ENCODE measurements around the gene ZNF688. TPM values are rescaled to one million over a fixed set of nuclear protein-coding genes. Genes with fewer than 3 reads are reported as not detected.
"Not testable (repeated sequence)": the region's sequence is repeated elsewhere in the genome, so short reads cannot be mapped to it uniquely, and the experiment has no call there.

Gene ZNF688
- total and polyA plus RNA-seq, 8 donors: 7.6 to 26.4 (median 10.4) TPM

DNA sequence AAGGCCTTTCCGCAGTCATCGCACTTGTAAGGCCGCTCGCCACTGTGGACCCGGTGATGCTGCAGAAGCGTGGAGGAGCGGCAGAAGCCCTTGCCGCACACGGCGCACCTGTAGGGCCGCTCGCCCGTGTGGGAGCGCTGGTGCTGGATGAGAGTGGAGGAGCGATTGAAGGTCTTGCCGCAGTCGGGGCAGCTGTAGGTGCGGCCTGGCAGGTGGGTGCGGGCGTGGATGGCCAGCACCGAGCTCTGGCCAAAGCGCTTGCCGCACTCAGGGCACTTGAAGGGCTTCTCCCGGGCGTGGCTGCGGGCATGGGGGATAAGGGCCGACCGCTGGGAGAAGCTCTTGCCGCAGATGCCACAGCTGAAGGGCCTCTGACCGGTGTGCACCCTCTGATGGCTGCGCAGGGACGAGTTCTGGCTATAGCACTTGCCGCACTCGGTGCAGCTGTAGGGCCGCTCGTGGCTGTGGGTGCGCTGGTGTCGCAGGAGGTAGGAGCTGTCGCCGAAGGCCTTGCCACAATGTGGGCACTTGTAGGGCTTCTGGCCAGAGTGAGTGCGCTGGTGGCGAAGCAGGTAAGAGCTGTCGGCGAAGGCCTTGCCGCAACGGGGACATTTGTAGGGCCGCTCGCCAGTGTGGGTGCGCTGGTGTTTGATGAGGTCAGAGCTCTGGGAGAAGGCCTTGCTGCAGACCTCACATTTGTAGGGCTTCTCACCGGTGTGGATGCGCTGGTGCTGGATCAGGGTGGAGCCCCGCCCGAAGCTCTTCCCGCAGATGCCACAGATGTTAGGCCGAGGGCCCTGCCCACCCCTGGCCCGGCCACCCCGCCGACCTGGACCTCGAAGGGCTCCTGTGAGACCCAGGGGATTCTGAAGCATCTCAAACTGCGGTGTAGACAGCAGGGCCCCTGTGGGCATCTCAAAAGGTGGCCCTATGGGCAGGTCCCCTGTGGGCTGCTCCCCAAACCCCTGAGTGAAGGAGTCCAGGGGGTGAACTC is 46.6 kb downstream of the ZNF688 start:
- Histone ChIP-seq H3K27me3 (no peaks in the 10 kb centered on the region), H3K4me3 (no peak overlapping the region), H3K4me1 (peaks cover 6 to 11% (median 7%) of the 10 kb centered on the region in 3 donors), H3K27ac (no peak overlapping the region), H3K9me3 (no peaks in the 10 kb centered on the region), H3K36me3 (no peaks in the 10 kb centered on the region)
- DNase-seq (peak in 2 of 6 donors; percentile 49 to 80), FAIRE-seq (no peak), ATAC-seq (no peak)
- TF ChIP-seq, protein P1, sequence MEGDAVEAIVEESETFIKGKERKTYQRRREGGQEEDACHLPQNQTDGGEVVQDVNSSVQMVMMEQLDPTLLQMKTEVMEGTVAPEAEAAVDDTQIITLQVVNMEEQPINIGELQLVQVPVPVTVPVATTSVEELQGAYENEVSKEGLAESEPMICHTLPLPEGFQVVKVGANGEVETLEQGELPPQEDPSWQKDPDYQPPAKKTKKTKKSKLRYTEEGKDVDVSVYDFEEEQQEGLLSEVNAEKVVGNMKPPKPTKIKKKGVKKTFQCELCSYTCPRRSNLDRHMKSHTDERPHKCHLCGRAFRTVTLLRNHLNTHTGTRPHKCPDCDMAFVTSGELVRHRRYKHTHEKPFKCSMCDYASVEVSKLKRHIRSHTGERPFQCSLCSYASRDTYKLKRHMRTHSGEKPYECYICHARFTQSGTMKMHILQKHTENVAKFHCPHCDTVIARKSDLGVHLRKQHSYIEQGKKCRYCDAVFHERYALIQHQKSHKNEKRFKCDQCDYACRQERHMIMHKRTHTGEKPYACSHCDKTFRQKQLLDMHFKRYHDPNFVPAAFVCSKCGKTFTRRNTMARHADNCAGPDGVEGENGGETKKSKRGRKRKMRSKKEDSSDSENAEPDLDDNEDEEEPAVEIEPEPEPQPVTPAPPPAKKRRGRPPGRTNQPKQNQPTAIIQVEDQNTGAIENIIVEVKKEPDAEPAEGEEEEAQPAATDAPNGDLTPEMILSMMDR (IDR thresholded peaks at IDR 0.05): no peak
- intact Hi-C loops (cut with DNase I): loop anchor here in 2 of 3 donors (5.0 kb wide), 1 partner anchor 93 kb away; the partner anchor contains the start of gene DCTPP1 (in 2 of the 2)
- WGBS, 2 donors: 95% methylated on average over 60 of the region's 60 CpGs

DNA sequence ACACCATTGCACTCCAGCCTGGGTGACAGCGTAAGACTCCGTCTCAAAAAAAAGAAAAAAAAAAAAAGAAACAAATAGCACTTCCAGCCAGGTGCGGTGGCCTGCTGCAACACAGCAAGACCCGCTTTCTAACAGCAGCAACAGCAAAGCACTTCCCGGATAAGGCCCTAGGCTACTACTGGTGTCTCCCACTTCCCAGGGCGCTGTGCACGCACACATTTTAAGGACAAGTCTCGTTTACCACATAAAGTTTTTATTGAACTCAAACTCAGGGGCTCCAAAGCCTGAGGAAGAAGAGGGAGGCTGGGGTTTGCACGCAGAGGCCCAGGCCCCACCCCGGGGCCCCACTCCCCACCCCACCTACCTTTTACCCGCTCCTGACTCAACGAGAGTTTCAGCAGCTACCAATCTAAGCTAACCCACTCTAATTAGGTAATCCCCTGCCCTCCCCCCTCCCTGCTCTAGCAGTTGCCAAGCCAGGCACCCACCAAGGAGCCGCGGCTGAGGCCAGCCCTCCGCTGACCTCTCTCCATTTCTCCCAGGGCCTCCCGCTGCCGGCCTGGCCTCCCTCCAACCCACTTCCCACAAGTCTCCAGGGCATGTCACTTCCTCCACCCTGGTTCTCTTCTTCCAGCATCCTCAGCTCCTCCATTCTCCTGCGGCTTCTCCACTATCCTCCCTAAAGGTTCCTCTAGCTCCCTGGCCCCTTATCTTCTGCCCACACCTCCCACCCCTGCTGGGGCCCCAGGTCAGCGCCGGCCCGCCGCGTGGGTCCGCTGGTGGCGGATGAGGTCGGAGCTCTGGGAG is 47.5 kb downstream of the ZNF688 start:
- peaks cover 6 to 11% (median 7%) of the 10 kb centered on the region in 3 donors for H3K4me1 ChIP-seq
- 77 to 79% methylated on average over 25 to 26 of the region's 26 CpGs for WGBS, 2 donors
- TF ChIP-seq, protein P1 (IDR thresholded peaks at IDR 0.05): no peak
- ATAC-seq (no peak), DNase-seq (peak in 1 of 6 donors; percentile 52), FAIRE-seq (no peak)
- no peaks in the 10 kb centered on the region for H3K36me3 ChIP-seq
- no peak overlapping the region for H3K4me3 ChIP-seq
- H3K27ac ChIP-seq: no peak overlapping the region
- no peaks in the 10 kb centered on the region for H3K9me3 ChIP-seq
- no peaks in the 10 kb centered on the region for H3K27me3 ChIP-seq
- intact Hi-C loops (cut with DNase I): loop anchor here in 1 of 3 donors (5.0 kb wide), 1 partner anchor 92 kb away; the partner anchor contains the start of gene DCTPP1

DNA sequence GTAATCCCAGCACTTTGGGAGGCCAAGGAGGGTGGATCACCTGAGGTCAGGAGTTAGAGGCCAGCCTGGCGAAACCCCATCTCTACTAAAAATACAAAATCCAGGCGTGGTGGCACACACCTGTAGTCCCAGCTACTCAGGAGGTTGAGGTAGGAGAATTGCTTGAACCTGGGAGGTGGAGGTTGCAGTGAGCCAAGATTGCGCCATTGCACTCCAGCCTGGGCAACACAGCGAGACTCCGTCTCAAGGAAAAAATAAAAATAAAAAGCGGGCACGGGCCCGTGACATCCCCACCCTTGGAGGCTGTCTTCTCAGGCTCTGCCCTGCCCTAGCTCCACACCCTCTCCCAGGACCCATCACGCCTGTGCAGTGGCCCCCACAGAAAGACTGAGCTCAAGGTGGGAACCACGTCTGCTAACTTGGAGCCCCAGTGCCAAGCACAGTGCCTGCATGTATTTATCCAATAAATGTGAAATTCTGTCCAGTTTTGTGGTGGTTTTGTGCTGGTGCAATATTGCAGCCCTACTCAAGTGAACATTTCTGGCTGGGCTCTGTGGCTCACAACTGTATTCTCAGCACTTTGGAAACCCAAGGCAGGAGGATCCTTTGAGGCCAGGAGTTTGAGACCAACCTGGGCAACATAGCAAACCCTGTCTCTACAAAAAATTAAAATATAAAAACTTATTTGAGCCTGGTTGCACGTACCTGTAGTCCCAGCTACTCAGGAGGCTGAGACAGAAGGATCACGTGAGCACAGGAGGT is 48.6 kb downstream of the ZNF688 start:
- not testable (repeated sequence) for DNase-seq, H3K9me3 ChIP-seq, H3K36me3 ChIP-seq, ATAC-seq, H3K27ac ChIP-seq, FAIRE-seq, H3K4me1 ChIP-seq, H3K27me3 ChIP-seq, H3K4me3 ChIP-seq
- 87 to 92% methylated on average over 12 of the region's 12 CpGs for whole genome bisulfite sequencing, 2 donors
- intact Hi-C loops (cut with DNase I): loop anchor here in 1 of 3 donors (5.0 kb wide), 1 partner anchor 91 kb away; the partner anchor contains the start of gene DCTPP1

DNA sequence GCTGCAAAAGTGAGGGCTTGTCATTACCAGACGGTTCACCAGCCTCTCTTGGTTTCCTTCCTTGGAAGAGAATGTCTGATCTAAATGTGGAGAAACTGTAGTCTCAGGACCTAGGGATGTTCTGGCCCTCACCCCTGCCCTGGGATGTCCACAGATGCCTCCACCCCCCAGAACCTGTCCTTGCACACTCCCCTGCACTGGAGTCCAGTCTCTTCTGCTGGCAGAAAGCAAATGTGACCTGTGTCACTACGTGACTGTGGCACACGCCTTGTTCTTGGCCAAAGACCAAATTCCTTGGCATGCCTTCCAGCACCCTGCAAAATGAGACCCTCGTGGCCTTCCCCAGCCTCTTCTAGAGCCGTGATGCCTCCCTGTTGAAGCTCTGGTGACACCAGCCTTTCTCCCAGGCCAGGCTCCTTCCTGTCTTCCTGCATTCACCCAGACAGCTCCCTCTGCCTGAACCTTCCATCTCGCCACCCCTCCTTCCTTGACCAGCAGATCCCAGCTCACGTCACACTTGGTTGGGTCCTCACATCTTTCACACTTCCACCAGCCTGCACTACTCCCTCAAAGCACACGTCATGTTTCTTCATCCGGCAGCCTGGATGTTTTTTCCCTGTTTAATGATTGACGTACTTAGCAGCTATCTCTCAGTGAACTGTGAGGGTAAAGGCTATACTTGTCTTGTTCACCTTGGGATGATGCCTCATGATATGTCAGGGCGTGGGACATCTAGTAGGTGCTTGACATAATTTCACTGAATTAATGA is 49.5 kb downstream of the ZNF688 start:
- no peak overlapping the region for H3K4me3 ChIP-seq
- intact Hi-C loops (cut with DNase I): loop anchor here in 1 of 3 donors (5.0 kb wide), 1 partner anchor 90 kb away; the partner anchor contains the start of gene DCTPP1
- peaks cover 0 to 3% (median 0%) of the 10 kb centered on the region in 3 donors for H3K4me1 ChIP-seq
- TF ChIP-seq, protein P1 (IDR thresholded peaks at IDR 0.05): no peak
- no peaks in the 10 kb centered on the region for H3K9me3 ChIP-seq
- no peak overlapping the region for H3K27ac ChIP-seq
- no peak for ATAC-seq
- WGBS, 2 donors: 27 to 28% methylated on average over 11 of the region's 11 CpGs
- no peaks in the 10 kb centered on the region for H3K36me3 ChIP-seq
- DNase-seq: no peak
- H3K27me3 ChIP-seq: no peaks in the 10 kb centered on the region
- FAIRE-seq: no peak
